ENCODE data around the gene LKAAEAR1.

Gene LKAAEAR1

GRCh38 chr20:64050261-64051032, 33.8 kb downstream of the LKAAEAR1 start:
- no peak for DNase-seq (ENCODE audit: low read depth)

DNA sequence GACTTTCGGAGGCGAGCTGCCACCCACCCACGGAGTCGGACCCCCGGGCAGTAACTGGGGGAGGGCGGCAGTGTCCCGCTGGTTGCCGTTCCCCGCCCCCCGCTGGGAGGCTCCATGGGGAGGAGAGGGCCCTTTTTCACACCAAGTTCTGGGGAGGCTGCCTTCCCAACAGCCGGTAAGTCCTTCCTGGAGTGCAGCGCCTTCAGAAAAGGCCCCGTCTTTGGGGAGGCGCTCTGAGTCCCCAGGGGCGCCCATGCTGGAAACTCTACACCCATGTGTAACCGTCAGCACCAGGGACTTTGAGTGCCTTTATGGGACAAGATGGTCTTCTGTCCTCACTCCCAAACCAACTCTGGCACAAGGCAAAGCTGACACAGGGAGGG, 34.3 kb downstream of the LKAAEAR1 start:
- DNase-seq (ENCODE audit: low read depth), result no peak

- DNase-seq (ENCODE audit: low read depth), result no peak
Measured at GRCh38 chr20:64049060-64049877, 34.9 kb downstream of the LKAAEAR1 start, which contains the start of gene SOX18. Gene SOX18 (minus strand): TSS chr20:64049639. CDS start chr20:64049516, 123 bp downstream.

DNA sequence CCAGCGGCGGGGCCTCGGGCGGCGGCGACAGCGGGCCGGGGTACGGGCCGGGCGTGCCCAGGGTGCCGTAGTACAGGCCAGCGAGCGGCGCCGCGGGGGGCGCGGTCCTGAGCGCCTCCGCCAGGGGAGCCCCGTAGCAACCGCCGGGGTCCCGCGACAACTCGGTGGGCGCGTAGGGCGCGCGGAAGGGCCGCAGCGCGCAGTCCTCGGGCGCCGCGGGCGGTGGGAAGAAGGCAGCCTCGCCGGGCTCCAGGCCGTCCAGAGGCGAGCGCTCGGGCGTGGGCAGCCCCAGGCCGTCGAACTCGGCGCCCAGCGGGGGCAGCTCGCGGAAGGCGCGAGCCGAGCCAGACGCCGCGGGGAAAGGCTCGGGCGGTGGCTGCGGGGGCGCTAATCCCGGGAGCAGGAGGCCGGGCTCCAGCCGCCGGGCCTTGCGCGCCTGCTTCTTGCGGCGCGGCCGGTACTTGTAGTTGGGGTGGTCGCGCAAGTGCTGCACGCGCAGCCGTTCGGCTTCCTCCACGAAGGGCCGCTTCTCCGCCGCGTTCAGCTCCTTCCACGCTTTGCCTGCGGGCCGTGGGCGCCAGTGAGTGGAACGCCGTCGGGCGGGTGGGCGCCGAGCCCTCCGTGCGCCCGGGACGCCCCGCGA, 35.7 kb downstream of the LKAAEAR1 start:
- no peak for DNase-seq (ENCODE audit: low read depth)

- no peak for DNase-seq (ENCODE audit: low read depth)
Measured at GRCh38 chr20:64047968-64048401, 36.2 kb downstream of the LKAAEAR1 start.

DNA sequence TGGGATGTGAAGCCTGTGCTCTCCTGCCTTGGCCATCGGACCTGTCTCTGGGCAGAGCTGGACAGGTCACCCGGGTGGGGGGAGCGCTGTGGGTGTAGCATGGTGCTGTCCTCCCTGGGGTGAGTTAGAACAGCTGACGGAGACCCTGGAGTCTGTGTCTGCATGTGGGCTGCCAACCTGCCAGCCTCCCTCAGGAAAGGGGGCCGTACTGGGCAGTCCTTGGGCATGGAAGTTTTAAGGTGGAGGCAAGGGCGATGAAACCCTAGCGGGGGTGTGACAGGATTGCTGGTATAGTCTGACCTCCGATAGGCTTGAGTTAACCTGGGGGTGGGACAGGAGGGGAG, 37.2 kb downstream of the LKAAEAR1 start:
- no peak for DNase-seq (ENCODE audit: low read depth)

- DNase-seq (ENCODE audit: low read depth), result no peak
Measured at GRCh38 chr20:64045346-64046011, 38.7 kb downstream of the LKAAEAR1 start.

DNA sequence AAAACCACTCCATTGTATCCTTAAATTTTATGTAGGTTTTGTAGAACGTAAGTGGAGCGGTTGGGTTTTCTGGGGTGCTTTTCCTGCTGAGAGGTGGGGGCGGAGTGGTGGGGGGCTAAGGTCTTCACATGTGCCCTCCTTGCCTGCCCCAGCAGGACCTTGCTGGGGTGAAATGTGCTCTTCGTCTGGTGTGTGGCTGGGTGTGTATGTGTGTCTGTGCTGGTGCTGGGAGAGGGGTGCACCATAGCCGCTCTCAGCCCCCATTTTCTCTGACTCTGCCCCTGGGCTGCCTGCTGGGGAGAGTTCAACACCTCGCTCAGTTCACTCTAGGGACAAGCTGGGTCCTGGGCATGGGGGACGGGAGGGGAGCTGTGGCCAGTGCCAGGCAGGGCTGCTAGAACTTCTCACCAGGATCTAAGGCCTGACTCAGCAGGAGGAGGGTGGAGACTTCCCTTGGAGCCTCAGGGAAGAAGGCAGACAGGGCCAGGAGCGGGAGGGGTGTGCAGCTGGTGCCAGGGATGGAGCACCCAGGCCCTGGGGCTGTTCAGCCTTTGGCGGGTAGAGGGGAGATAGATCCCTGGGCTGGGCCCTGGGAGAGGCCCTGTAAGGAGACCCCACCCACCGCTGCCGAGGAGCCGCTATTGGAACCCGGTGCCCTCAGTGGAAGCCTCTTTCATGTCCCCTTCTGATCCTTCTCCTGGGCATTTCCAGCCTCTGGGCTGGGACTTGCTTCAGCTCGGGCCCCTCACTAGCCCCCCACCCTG, 39.5 kb downstream of the LKAAEAR1 start:
- DNase-seq (ENCODE audit: low read depth), result no peak

DNA sequence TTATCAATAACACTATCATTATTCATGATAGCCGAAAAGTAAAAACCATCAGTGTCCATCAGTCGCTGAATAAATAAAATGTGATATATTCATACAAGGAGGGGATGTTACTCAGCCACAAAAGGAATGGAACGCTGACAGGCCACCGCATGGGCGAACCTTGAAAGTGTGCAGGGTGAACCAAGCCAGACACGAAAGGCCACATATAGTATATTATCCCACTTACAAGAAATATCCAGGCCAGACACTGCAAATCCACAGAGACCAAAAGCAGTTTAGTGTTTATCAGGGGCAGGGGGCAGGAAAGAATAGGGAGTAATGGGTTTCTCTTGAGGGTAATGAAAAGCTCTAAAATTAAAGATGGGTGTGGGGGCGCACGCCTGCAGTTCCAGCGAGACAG, 40.4 kb downstream of the LKAAEAR1 start:
- DNase-seq (ENCODE audit: low read depth), result no peak

GRCh38 chr20:64042054-64042781, 42.0 kb downstream of the LKAAEAR1 start:
- DNase-seq (ENCODE audit: low read depth), result no peak

GRCh38 chr20:64041781-64042053, 42.5 kb downstream of the LKAAEAR1 start:
- DNase-seq (ENCODE audit: low read depth), result no peak

- no peak for DNase-seq (ENCODE audit: low read depth)
Measured at GRCh38 chr20:64041040-64041780, 43.0 kb downstream of the LKAAEAR1 start.

GRCh38 chr20:64040231-64041039, 43.8 kb downstream of the LKAAEAR1 start:
- no peak for DNase-seq (ENCODE audit: low read depth)

- DNase-seq (ENCODE audit: low read depth), result no peak
Measured at GRCh38 chr20:64039293-64040160, 44.7 kb downstream of the LKAAEAR1 start.

DNA sequence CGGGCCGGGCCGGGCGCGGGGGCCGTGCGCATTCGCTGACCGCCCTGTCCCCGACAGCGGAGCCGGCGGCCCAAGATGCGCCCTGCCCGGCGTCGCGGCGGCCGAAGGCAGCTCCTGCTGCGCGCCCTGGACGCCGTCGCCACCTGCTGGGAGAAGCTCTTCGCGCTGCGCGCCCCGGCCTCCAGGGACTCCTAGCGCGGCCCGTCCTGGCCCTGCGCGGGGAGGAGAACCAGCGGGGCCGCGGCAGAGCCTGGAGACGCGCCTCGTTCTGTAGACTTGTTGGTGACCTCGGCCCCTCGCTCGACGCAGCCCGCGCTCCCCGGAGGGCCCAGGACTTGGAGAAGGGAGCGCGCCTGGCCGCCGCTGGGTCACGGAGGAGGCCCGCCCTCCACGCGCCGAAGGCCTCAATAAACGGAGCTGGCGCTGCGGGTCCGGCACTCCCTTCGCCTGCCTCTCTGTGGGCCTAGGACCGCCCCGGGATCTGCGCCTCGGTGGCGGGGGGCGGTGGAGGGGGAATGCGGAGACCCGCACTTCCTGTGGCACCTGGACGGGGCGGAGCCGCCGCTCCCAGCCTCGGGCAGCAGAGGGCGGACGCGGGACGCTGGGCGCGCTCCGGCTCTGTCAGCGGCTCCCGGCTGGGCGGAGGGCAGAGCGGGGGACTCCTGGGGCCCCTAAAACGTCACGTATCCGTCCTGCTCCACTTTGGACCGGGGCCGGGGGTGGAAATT, 45.5 kb downstream of the LKAAEAR1 start:
- no peak for DNase-seq (ENCODE audit: low read depth)

DNA sequence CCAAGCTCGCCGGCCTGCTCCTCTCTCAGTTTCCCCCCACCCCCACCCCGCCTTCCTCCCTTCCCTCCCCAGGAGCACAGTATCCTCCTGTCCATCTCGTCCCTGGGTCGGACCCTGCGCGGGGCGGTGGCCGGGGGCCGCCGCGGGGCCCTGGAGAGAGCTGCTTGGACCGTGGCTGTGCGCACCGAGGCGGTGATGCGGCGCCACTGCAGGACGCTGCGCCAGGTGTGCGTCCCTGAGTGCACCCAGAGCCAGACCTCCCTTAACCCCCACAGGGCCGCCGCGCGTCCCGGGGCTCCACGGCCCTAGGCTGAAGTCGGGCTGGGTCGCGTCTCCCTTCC, 46.0 kb downstream of the LKAAEAR1 start:
- DNase-seq (ENCODE audit: low read depth), result no peak

GRCh38 chr20:64037498-64038213, 46.5 kb downstream of the LKAAEAR1 start:
- no peak for DNase-seq (ENCODE audit: low read depth)

DNA sequence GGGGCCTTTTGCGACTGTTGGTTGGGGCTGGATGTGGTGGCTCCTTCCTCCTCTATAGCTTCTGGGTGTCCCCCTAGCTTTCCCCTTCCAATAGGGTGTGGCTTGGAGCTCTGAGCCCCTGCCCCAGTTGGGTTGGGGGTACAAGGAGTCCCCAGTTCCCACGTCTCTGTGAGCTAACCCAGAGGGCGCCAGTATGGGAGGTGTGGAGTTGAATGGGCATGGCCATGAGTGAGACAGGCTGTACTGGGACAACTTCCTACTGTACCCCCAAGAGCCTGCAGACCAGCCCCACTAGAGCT, 47.0 kb downstream of the LKAAEAR1 start:
- DNase-seq (ENCODE audit: low read depth), result no peak

Data from CMK (cell line).